GM12801 (cell line): ENCODE data around the gene OLIG1.

Source experiments
- CTCF ChIP-seq: IDR thresholded peaks from one replicate; pipeline ENCODE4 v1.5.1; 2011; ENCODE audit warnings: control low read depth; ENCODE audit not compliant: insufficient read length; ENCODE audit errors: extremely low read depth

OLIG1 gene

GRCh38 chr21:33033094-33033951 lies 36.6 kb upstream of the OLIG1 start:
- TF ChIP-seq CTCF = no peak

- TF ChIP-seq CTCF = no peak
Measured at GRCh38 chr21:33033961-33034413, 36.0 kb upstream of the OLIG1 start.

- no peak for TF ChIP-seq CTCF
Measured at GRCh38 chr21:33035147-33035546, 34.8 kb upstream of the OLIG1 start.

GRCh38 chr21:33036430-33037162 lies 33.3 kb upstream of the OLIG1 start:
- TF ChIP-seq CTCF = no peak

- no peak for TF ChIP-seq CTCF
Measured at GRCh38 chr21:33037501-33037900, 32.4 kb upstream of the OLIG1 start.

- no peak for TF ChIP-seq CTCF
Measured at GRCh38 chr21:33039536-33039935, 30.4 kb upstream of the OLIG1 start.

GRCh38 chr21:33040215-33040614 lies 29.7 kb upstream of the OLIG1 start:
- no peak for TF ChIP-seq CTCF
